DOHH2 (cell line): ENCODE results near the gene HIVEP3.

ENCODE experiments used
- EZH2phosphoT487 ChIP-seq: fragments of 200-600 bp; sonication (generic); IDR thresholded peaks from 2 replicates; pipeline ENCODE4 v1.6.1; 2017; ENCODE audit warnings: borderline replicate concordance, mild to moderate bottlenecking, antibody characterized with exemption, low read length, moderate library complexity, mixed read lengths
- TF ChIP-seq, protein P1 (sequence below): fragments of 200-600 bp; sonication (generic); IDR thresholded peaks from one replicate; pipeline ENCODE4 v1.5.1; 2014; ENCODE audit warnings: antibody characterized with exemption, mild to moderate bottlenecking, low read depth, low read length; ENCODE audit not compliant: poor library complexity, severe bottlenecking

DNA sequence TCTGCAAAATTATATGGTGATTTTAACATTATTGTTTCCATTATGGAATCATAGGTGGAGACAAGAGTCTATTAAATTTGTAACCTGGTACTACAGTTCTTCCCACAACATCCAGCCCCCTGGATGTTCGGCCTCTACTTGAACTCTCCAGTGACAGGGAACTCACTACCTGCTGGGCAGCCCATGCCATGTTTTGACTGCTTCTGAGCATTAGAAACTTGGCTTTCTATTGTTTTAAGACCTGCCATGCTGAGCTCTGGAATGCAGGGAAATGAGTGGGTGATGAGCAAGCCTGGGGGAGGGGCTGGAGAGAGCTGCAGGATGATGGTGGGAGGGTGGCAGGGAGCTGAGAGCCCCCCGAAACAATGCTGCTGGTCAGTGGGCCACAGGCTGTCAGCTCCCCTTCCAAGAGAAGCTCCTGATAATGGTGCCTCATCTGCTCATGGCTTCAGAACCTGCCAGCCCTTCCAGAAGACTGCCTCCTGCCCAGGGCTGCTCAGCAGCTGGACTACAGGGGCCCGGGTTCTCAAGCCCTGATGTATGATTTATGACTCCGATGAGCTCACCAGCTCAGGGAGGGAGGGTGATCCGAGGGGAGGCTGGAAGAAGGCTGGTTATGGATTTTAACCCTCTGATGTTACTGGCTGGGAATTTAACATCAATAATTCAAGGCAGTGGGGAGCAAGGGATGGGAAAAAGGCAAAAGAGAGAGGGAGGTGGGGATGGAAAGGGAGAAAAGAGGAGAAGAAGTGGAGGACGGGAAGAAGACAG is 205.0 kb downstream of the HIVEP3 start:
- TF ChIP-seq, protein P1, sequence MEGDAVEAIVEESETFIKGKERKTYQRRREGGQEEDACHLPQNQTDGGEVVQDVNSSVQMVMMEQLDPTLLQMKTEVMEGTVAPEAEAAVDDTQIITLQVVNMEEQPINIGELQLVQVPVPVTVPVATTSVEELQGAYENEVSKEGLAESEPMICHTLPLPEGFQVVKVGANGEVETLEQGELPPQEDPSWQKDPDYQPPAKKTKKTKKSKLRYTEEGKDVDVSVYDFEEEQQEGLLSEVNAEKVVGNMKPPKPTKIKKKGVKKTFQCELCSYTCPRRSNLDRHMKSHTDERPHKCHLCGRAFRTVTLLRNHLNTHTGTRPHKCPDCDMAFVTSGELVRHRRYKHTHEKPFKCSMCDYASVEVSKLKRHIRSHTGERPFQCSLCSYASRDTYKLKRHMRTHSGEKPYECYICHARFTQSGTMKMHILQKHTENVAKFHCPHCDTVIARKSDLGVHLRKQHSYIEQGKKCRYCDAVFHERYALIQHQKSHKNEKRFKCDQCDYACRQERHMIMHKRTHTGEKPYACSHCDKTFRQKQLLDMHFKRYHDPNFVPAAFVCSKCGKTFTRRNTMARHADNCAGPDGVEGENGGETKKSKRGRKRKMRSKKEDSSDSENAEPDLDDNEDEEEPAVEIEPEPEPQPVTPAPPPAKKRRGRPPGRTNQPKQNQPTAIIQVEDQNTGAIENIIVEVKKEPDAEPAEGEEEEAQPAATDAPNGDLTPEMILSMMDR: no peak
- TF ChIP-seq EZH2phosphoT487: no peak
